Measurements from ENCODE around the gene DTD1.

Gene DTD1

GRCh38 chr20:18666803-18667415, 79.1 kb downstream of the DTD1 start:
- no peaks in the 10 kb centered on the region for H3K27me3 ChIP-seq
- TF ChIP-seq, protein P1, sequence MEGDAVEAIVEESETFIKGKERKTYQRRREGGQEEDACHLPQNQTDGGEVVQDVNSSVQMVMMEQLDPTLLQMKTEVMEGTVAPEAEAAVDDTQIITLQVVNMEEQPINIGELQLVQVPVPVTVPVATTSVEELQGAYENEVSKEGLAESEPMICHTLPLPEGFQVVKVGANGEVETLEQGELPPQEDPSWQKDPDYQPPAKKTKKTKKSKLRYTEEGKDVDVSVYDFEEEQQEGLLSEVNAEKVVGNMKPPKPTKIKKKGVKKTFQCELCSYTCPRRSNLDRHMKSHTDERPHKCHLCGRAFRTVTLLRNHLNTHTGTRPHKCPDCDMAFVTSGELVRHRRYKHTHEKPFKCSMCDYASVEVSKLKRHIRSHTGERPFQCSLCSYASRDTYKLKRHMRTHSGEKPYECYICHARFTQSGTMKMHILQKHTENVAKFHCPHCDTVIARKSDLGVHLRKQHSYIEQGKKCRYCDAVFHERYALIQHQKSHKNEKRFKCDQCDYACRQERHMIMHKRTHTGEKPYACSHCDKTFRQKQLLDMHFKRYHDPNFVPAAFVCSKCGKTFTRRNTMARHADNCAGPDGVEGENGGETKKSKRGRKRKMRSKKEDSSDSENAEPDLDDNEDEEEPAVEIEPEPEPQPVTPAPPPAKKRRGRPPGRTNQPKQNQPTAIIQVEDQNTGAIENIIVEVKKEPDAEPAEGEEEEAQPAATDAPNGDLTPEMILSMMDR (IDR thresholded peaks at IDR 0.05): no peak
- no peaks in the 10 kb centered on the region for H3K36me3 ChIP-seq
- no peaks in the 10 kb centered on the region for H3K4me1 ChIP-seq (ENCODE audit: control insufficient read depth in 1 of 2, insufficient read depth in 1 of 2, low read depth in 1 of 2, low read length in 1 of 2)
- no peak overlapping the region for H3K4me3 ChIP-seq (ENCODE audit: low read depth in 1 of 2, low read length in 1 of 2)
- H3K9me3 ChIP-seq: no peaks in the 10 kb centered on the region
- no peak overlapping the region for H3K27ac ChIP-seq

DNA sequence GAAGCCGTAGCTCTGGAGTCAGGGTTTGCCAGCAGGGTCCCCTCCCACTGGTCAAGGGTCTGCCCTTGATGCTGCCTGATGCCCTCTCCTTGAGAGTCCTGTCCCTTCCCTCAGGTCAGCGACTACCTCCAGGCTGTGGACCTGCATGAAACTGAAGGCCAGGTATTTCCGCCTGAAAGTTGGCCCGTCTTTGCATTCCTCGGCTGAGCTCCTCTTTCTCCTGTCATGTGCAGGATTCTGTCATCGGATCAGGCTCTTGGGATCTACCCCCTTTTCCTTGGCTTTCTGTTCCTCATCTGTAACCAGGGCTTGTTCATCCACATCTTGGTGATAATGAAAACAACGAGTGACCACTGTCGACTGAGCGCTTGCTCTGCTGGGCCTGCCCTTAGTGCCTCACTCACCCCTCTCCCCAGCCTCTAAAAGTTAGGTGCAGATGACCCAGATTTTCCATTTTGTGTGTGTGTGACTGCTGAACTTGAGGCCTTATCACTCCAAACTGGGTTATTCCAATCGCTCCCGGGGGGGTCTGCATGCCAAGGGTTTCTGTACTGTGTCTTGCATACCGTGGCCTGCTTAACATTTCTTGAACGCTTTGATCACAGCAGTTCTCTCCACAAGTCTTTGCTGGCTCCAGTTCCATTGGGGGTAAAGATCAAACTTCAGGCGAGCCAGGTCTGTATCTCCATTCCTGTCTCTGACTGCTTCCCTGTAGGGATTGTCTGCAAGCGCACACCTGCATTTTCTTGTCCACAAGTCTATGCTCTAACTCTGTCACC, 81.6 kb downstream of the DTD1 start:
- Histone ChIP-seq H3K4me3 (ENCODE audit: low read depth in 1 of 2, low read length in 1 of 2) (no peak overlapping the region), H3K36me3 (no peaks in the 10 kb centered on the region), H3K27ac (no peak overlapping the region), H3K4me1 (ENCODE audit: control insufficient read depth in 1 of 2, insufficient read depth in 1 of 2, low read depth in 1 of 2, low read length in 1 of 2) (no peaks in the 10 kb centered on the region), H3K9me3 (no peaks in the 10 kb centered on the region), H3K27me3 (no peaks in the 10 kb centered on the region)
- TF ChIP-seq, protein P1 (IDR thresholded peaks at IDR 0.05): no peak

DNA sequence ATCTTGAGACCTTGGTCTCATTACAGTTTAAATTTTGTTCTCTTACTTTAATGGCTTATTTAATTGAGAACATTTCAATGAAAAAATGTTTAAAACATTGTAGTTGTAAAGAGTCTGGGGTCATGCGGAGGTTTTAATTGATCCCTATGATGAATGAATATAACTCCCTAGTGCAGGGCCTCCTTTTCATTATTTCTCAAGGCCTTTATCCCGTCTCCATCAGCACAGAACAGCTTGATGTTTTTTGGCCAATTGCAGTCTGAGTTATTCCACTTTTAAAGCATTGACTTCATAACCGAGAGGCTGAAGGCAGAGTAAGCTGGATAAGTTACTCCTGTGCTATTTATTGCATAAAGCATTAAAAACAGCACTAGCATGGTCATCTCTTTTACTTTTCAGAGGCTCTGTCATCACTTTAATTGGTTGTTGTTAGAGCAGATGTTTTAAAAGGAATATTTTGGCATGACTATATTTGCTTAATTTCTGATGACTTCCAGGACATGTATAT, 83.4 kb downstream of the DTD1 start:
- Histone ChIP-seq H3K27ac (no peak overlapping the region), H3K27me3 (no peaks in the 10 kb centered on the region), H3K9me3 (no peaks in the 10 kb centered on the region), H3K4me1 (ENCODE audit: control insufficient read depth in 1 of 2, insufficient read depth in 1 of 2, low read depth in 1 of 2, low read length in 1 of 2) (no peaks in the 10 kb centered on the region), H3K4me3 (ENCODE audit: low read depth in 1 of 2, low read length in 1 of 2) (no peak overlapping the region), H3K36me3 (no peaks in the 10 kb centered on the region)
- TF ChIP-seq, protein P1 (IDR thresholded peaks at IDR 0.05): no peak

- Histone ChIP-seq H3K4me3 (ENCODE audit: low read depth in 1 of 2, low read length in 1 of 2) (no peak overlapping the region), H3K4me1 (ENCODE audit: control insufficient read depth in 1 of 2, insufficient read depth in 1 of 2, low read depth in 1 of 2, low read length in 1 of 2) (peaks cover 5 to 6% of the 10 kb centered on the region in 2 experiments)
These were observed 85.0 kb downstream of the DTD1 start for GRCh38 chr20:18672834-18673233.

GRCh38 chr20:18676396-18676795, 88.5 kb downstream of the DTD1 start:
- Histone ChIP-seq H3K27ac (no peak overlapping the region), H3K9me3 (no peaks in the 10 kb centered on the region), H3K27me3 (no peaks in the 10 kb centered on the region), H3K4me1 (ENCODE audit: control insufficient read depth in 1 of 2, insufficient read depth in 1 of 2, low read depth in 1 of 2, low read length in 1 of 2) (peaks cover 25% of the 10 kb centered on the region in 2 experiments), H3K36me3 (no peaks in the 10 kb centered on the region), H3K4me3 (ENCODE audit: low read depth in 1 of 2, low read length in 1 of 2) (no peak overlapping the region)
- TF ChIP-seq, protein P1 (IDR thresholded peaks at IDR 0.05): no peak

More at GRCh38 chr20:18672834-18673233, 85.0 kb downstream of the DTD1 start:
- no peak overlapping the region for H3K27ac ChIP-seq
- no peaks in the 10 kb centered on the region for H3K36me3 ChIP-seq
- no peaks in the 10 kb centered on the region for H3K27me3 ChIP-seq
- no peaks in the 10 kb centered on the region for H3K9me3 ChIP-seq
- TF ChIP-seq, protein P1 (IDR thresholded peaks at IDR 0.05): no peak
